ENCODE measurements around the gene ING2. TPM values are rescaled to one million over a fixed set of nuclear protein-coding genes. Genes with fewer than 3 reads are reported as not detected.

Gene ING2
- polyA plus RNA-seq, 1 donor (not counting 4 experiments of a cell fraction or from before 2014, with no cell fraction given), result 16.1 TPM

- Histone ChIP-seq H3K4me3 (ENCODE audit: control insufficient read depth in 2 of 3, extremely low read depth in 1 of 3, insufficient read depth in 2 of 3, low read depth in 1 of 3, low read length in 3 of 3) (no peak overlapping the region), H3K4me1 (ENCODE audit: control insufficient read depth, extremely low read depth, insufficient read depth, low read length) (no peaks in the 10 kb centered on the region), H3K9me3 (ENCODE audit: control insufficient read depth, low read depth, low read length) (no peaks in the 10 kb centered on the region), H3K27me3 (ENCODE audit: control insufficient read depth, extremely low read depth, insufficient read depth, low read length) (no peaks in the 10 kb centered on the region), H4K20me1 (ENCODE audit: control insufficient read depth, extremely low read depth, insufficient read depth, low read length) (no peaks in the 10 kb centered on the region), H3K9me1 (ENCODE audit: control insufficient read depth, extremely low read depth, insufficient read depth, low read length) (no peaks in the 10 kb centered on the region), H3K27ac (ENCODE audit: control insufficient read depth, insufficient read depth, low read length) (no peak overlapping the region), H3K9ac (ENCODE audit: control insufficient read depth, extremely low read depth, insufficient read depth, low read length) (no peak overlapping the region), H2AFZ (ENCODE audit: control insufficient read depth, low read length) (no peak overlapping the region), H3K4me2 (ENCODE audit: control insufficient read depth, extremely low read depth, insufficient read depth, low read depth, low read length) (no peak overlapping the region), H3K79me2 (ENCODE audit: control insufficient read depth, insufficient read depth, low read length) (no peaks in the 10 kb centered on the region), H3K36me3 (ENCODE audit: control insufficient read depth in 2 of 2, extremely low read depth in 1 of 2, insufficient read depth in 2 of 2, low read length in 2 of 2) (no peaks in the 10 kb centered on the region)
- dilution Hi-C loops (cut with MboI; ENCODE audit: extremely low pct_ligation_motif_present, low sequenced_read_pairs), result no loop called here
- no peak for FAIRE-seq
- no peak for DNase-seq (ENCODE audit: low read depth, low spot score)
- TF ChIP-seq EZH2 (IDR thresholded peaks at IDR 0.05; ENCODE audit: low read length), result no peak
- no peak for TF ChIP-seq CTCF (optimal IDR thresholded peaks at IDR 0.05 in 1 of 3, IDR thresholded peaks at IDR 0.05 in 1 of 3, conservative IDR thresholded peaks at IDR 0.05 in 1 of 3; ENCODE audit: extremely low read depth in 1 of 3, insufficient read depth in 2 of 3, low read length in 3 of 3)
Measured at GRCh38 chr4:183522821-183523220, 18.0 kb downstream of the ING2 start.

- H3K27ac ChIP-seq (ENCODE audit: control insufficient read depth, insufficient read depth, low read length), result no peak overlapping the region
- FAIRE-seq (no peak), DNase-seq (ENCODE audit: low read depth, low spot score) (no peak)
- dilution Hi-C loops (cut with MboI; ENCODE audit: extremely low pct_ligation_motif_present, low sequenced_read_pairs), result no loop called here
- no peak overlapping the region for H3K4me3 ChIP-seq (ENCODE audit: control insufficient read depth in 2 of 3, extremely low read depth in 1 of 3, insufficient read depth in 2 of 3, low read depth in 1 of 3, low read length in 3 of 3)
- H3K9me3 ChIP-seq (ENCODE audit: control insufficient read depth, low read depth, low read length), result no peaks in the 10 kb centered on the region
- no peaks in the 10 kb centered on the region for H3K36me3 ChIP-seq (ENCODE audit: control insufficient read depth in 2 of 2, extremely low read depth in 1 of 2, insufficient read depth in 2 of 2, low read length in 2 of 2)
- TF ChIP-seq CTCF (optimal IDR thresholded peaks at IDR 0.05 in 1 of 3, IDR thresholded peaks at IDR 0.05 in 1 of 3, conservative IDR thresholded peaks at IDR 0.05 in 1 of 3; ENCODE audit: extremely low read depth in 1 of 3, insufficient read depth in 2 of 3, low read length in 3 of 3) (no peak), EZH2 (IDR thresholded peaks at IDR 0.05; ENCODE audit: low read length) (no peak)
- no peak overlapping the region for H3K4me2 ChIP-seq (ENCODE audit: control insufficient read depth, extremely low read depth, insufficient read depth, low read depth, low read length)
- no peaks in the 10 kb centered on the region for H3K79me2 ChIP-seq (ENCODE audit: control insufficient read depth, insufficient read depth, low read length)
- H4K20me1 ChIP-seq (ENCODE audit: control insufficient read depth, extremely low read depth, insufficient read depth, low read length), result no peaks in the 10 kb centered on the region
- H3K4me1 ChIP-seq (ENCODE audit: control insufficient read depth, extremely low read depth, insufficient read depth, low read length), result no peaks in the 10 kb centered on the region
- H3K9ac ChIP-seq (ENCODE audit: control insufficient read depth, extremely low read depth, insufficient read depth, low read length), result no peak overlapping the region
- H2AFZ ChIP-seq (ENCODE audit: control insufficient read depth, low read length), result no peak overlapping the region
- H3K9me1 ChIP-seq (ENCODE audit: control insufficient read depth, extremely low read depth, insufficient read depth, low read length), result no peaks in the 10 kb centered on the region
- peaks cover 6% of the 10 kb centered on the region for H3K27me3 ChIP-seq (ENCODE audit: control insufficient read depth, extremely low read depth, insufficient read depth, low read length)
Measured at GRCh38 chr4:183527326-183527725, 22.5 kb downstream of the ING2 start.

Data from keratinocyte (primary cell).